Activated gamma-delta T cell treated with anti-CD3 and anti-CD28 coated beads, Interleukin-2, amount 50 U/mL, for 16 hours (primary cell): Measurements from ENCODE around the gene EP300.

ENCODE experiments used
- DNase-seq: peaks from one replicate; pipeline ENCODE4 v3.0.0-alpha.2; 2020; ENCODE audit warnings: low read depth

Gene EP300

DNA sequence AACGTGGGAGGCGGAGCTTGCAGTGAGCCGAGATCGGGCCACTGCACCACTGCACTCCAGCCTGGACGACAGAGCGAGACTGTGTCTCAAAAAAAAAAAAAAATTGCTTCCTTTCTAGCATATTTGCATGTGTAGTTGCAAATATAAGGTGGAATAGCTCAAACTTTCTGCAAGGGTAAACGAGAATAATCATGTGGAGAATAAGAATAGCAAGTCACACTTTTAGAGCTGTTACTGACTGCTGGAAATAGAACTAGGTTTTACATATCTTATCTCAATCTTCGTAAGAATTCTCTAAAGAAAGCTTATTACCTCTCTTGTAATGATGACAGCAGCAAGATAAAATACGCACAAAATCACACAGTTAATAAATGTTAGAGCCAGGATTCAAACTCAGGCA lies 114.3 kb downstream of the EP300 start:
- no peak for DNase-seq

DNA sequence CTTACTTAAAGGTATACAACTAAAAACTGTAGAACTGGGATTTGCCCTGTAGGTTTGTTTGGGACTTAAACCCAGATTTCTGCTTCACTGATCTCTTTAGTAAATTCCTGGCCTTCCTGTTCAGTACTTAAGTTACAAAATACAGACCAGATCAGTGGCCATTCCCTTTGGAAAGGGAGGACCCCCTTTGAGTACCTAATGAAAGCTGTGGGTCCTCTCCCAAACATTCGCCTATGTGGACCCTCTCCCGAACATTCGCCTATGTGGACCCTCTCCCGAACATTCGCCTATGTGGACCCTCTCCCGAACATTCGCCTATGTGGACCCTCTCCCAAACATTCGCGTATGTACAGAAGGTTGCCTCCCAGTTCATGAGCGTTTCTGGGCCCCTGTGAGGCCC lies 123.0 kb downstream of the EP300 start:
- no peak for DNase-seq

DNA sequence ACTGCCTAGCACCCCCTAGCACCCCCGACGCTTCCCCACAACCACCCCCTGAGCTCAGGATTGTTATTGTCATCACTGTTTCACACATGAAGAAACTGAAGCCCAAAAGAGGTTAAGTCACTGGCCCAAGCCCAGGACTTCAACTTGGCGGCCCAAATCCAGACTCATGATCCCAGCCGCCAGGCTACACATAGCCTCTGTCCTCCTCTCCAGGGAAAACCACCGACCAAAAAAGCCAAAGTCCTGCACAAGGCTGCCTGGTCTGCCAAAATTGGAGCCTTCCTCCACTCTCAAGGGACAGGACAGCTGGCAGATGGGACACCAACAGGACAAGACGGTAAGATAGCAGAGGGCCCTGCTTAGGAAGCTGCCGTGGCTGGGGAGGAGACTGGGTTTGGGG lies 123.5 kb downstream of the EP300 start:
- DNase-seq = no peak

DNA sequence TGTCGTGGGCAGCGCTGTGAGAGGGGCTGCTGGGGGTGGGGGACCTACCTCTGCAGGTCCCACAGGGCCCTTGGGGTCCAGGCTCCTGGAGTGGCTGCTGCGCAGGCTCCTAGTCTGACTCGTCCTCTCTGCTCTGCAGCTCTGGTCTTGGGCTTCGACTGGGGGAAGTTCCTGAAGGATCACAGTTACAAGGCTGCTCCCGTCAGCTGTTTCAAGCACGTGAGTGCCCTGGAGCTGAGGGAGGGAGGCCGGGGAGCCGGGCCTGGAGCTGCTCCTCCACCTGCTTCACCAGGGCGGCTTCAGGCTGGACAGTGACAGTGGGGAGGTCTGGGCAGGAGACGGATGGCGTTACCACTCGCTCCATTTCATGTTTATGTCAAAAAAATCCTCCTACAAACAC lies 124.6 kb downstream of the EP300 start:
- DNase-seq = no peak

DNA sequence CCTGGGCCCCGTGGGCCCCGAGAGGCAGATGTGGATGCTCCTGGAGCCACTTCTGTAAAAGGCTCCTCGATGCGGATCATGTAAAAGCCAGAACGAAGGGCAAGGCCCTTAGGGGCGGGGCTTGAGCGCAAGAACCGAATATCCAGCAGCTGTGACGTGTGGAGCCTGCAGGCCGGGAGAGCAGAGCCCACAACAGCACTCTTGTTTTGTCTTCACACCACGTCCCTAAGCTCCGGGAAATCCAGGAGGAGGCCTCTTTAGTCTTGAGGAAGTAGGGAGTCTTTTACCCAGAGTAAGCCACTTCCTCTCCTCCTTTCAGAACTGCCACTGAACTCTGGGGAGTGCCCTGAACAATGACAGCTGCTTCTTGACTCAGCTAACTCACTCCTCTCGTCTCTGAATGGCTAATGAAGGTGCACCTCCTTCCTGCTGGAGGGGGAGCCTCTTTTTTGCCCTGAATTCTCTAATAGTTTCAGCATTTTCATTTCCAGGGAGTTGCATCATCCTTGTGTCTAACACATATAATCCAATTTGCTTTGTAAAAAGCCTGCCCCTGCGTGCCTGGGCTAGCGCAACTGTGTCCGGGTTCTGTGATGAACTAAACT lies 125.3 kb downstream of the EP300 start:
- no peak for DNase-seq

DNA sequence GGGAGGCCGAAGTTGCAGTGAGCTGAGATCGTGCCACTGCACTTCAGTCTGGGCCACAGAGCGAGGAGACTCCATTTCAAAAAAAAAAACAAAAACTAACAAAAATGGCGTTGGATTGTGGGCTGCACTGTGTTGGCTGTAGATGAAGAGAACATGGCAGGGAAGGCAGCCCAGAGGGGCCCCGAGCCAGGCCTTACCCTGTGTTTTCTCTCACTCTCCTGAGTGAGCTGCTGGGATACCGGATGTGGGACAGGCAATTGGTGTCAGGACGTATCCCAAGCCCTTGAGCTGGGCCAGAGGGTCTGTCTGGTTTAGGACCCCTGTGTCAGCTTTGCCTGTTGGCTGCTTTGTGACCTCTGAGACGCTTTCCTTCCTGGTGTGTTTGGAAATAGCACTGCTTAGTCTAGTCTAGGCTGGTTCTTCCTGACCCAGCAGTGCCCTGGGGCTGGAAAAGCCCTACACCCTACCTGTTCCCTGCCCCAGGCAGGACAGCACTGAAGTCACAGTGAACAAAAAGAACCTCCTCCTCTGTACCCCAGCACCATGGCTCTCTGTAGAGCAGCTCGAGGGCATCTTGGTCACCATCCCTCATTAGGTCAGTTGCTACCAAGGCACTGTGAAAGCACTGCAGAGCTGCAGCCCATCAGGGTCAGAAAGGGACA lies 130.6 kb downstream of the EP300 start:
- no peak for DNase-seq

DNA sequence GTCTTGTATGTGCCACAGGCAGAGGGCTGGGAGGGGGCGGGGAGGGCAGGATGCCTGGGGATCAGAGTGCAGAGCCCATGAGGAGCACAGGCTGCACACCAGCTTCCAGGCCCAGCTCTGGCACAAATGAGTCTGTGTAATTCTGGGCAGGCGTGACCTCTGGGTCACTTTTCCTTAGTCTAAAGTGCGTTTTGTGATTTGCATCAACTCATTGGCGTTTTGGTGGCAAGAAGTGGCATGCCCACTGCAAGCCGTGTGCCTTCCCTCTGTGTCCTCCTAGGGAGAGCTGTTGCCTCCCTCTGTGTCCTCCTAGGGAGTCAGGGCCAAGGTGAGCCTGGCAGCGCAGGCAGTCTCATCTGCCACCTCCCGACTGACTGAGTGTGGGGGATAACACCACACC lies 131.1 kb downstream of the EP300 start:
- DNase-seq = no peak

DNA sequence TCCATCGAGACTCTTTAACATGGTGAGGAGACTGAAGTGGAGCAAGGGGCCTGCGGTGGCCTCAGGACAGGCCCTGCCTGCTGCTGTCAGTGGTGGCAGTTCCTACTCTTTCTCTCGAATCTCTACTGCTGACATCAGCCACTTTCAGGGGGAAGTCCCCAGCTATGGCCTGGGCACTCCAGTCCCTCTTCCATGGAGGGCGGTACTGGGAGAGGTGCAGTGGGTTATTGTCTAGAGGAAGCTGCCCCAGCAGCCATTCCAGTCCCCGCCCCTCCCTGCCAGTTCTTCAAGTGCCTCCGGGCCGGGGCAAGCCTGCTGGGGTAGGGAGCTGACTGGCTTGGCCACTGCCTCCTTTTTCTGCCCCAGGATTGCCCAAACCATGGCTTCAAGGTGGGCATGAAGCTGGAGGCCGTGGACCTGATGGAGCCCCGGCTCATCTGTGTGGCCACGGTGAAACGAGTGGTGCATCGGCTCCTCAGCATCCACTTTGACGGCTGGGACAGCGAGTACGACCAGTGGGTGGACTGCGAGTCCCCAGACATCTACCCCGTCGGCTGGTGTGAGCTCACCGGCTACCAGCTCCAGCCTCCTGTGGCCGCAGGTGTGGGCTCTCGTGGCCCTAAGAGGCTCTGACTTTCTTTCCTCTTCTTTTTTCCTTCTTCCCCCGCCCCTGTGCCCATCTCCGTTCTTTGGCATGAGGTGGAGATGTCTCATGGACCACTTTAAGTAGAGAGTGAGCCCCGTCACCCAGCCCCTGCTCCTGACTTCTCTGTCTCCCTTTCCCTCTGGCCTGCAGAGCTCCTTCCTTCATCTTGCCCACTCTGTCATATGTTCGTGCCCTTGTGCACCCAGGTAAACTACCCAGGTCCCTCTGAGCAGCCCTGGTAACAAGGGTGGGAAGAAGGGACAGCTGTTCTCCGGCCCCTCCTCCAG lies 134.6 kb downstream of the EP300 start:
- no peak for DNase-seq

DNA sequence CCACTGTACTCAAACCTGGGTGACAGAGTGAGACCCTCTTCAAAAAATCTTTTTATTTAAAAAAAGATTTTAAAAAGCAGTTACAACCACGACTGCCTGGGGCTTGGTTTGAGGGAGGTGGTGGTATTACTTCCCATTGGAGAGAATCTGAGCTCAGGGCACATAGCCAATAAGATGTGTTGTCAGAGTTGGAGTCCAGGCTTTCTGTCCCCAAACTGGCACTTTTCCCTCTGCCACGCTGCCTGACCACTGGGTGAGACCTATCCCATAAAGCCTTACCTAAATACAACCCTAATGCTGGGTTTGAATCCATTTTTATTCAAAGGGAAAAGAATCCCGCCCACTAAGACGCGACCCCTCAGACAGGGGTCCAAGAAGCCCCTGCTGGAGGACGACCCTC lies 136.8 kb downstream of the EP300 start:
- no peak for DNase-seq
